Measurements from ENCODE around the gene FOLH1. TPM values are rescaled to one million over a fixed set of nuclear protein-coding genes. Genes with fewer than 3 reads are reported as not detected.
A peak's percentile ranks its signal among the peaks of the same experiment; 100 is the strongest.
"Not testable (repeated sequence)": the region's sequence is repeated elsewhere in the genome, so short reads cannot be mapped to it uniquely, and the experiment has no call there.

The FOLH1 gene
- total RNA-seq: 1 to 10 TPM in 1 of 4 donors, under 1 TPM in 2, not detected in 1; 0.69 to 2.8 (median 0.94) TPM

DNA sequence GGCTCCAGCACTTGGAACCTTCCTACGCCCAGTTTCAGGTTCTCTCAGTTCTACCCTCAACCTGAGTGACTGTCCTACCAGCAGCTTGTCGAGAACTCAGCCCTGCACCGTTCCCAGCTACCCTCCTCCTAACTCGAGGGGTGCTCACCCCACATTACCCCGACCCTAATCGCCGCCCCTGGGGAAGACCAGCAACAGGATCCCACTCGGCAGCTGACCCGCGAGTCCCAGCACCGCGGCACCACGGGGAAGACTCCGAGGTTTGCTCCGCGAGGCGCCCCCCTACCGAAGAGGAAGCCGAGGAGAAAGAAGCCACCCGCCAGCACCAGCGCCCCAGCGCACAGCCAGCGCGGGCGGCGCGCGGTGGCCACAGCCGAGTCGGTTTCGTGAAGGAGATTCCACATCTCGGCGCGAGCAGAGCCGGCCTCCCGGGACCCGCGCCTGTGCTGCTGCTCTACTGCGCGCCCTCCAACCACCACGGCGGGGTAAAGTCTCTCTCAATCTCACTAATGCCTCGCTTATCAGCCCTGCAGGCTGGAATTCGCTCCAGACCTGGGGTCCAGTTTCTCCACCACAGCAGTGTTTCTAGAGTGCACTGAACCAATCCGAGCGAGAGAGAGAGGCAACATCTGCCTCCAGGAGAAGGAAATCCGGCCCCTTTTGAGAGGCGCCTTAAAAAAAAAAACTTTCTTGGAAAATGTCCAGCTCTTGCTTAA lies at the start of gene FOLH1:
TSS of gene FOLH1 (minus strand) at position 597 of the 716 bp plus-strand sequence. CDS start at position 404, 193 bp downstream.
- ATAC-seq: peak; percentile 60
- Histone ChIP-seq H3K27me3 (peaks cover 15% of the 10 kb centered on the region), H3K9me3 (no peaks in the 10 kb centered on the region), H3K4me1 (peaks cover 0 to 14% (median 0%) of the 10 kb centered on the region in 3 donors), H3K27ac (peak within 1 kb of the TSS in 2 of 4 donors; percentile 31 to 68), H3K4me3 (peak within 1 kb of the TSS; percentile 31 to 49), H3K36me3 (no peaks in the 10 kb centered on the region)
- TF ChIP-seq, protein P1, sequence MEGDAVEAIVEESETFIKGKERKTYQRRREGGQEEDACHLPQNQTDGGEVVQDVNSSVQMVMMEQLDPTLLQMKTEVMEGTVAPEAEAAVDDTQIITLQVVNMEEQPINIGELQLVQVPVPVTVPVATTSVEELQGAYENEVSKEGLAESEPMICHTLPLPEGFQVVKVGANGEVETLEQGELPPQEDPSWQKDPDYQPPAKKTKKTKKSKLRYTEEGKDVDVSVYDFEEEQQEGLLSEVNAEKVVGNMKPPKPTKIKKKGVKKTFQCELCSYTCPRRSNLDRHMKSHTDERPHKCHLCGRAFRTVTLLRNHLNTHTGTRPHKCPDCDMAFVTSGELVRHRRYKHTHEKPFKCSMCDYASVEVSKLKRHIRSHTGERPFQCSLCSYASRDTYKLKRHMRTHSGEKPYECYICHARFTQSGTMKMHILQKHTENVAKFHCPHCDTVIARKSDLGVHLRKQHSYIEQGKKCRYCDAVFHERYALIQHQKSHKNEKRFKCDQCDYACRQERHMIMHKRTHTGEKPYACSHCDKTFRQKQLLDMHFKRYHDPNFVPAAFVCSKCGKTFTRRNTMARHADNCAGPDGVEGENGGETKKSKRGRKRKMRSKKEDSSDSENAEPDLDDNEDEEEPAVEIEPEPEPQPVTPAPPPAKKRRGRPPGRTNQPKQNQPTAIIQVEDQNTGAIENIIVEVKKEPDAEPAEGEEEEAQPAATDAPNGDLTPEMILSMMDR (IDR thresholded peaks at IDR 0.05): no peak
- TF ChIP-seq POLR2A (IDR thresholded peaks at IDR 0.05) (no peak), EP300 (IDR thresholded peaks at IDR 0.05) (no peak), POLR2AphosphoS5 (IDR thresholded peaks at IDR 0.05) (no peak)
- WGBS, 2 donors (ENCODE audit: low coverage in 1 of 2): 23 to 40% methylated on average over 4 to 5 of the region's 48 CpGs

DNA sequence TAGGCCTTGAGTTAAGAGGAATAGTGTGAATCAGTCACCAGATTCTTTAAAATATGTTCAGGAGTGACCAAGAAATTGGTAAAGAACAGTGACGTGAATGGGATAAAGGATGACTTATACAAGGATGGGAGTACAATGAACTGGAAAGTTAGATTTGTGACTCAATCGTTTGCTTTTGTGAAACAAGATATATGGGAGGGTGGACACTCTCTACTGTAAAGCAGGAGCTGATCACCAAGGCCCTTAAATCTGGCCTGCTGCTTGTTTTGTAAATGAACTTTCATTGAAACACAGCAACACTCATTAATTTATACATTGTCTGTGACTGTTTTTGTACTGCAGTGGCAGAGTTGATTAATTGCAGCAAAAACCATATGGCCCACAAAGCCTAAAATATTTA lies 46.7 kb upstream of the FOLH1 start:
- WGBS, 2 donors (ENCODE audit: low coverage in 1 of 2): 33 to 36% methylated on average over 2 of the region's 2 CpGs
- not testable (repeated sequence) for H3K36me3 ChIP-seq, H3K4me1 ChIP-seq, H3K4me3 ChIP-seq, H3K9me3 ChIP-seq, H3K27me3 ChIP-seq, H3K27ac ChIP-seq, ATAC-seq

DNA sequence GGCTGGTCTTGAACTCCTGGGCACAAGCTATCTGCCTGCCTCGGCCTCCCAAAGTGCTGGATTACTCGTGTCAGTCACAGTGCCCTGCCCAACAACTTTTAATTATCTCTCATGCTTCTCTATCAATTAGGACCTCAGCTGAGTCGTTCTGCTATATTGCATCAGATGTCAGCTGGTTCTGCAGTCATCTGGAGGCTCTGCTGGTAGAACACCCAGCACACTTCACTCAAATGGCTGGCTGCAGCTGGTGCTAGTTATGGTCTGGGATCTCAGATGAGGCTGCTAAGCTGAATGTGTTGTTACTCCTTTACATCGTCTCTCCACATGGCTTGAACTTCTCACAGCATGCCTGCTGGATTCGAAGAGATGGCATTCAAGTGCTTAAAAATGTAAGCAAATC lies 42.8 kb upstream of the FOLH1 start:
- ATAC-seq: not testable (repeated sequence)

DNA sequence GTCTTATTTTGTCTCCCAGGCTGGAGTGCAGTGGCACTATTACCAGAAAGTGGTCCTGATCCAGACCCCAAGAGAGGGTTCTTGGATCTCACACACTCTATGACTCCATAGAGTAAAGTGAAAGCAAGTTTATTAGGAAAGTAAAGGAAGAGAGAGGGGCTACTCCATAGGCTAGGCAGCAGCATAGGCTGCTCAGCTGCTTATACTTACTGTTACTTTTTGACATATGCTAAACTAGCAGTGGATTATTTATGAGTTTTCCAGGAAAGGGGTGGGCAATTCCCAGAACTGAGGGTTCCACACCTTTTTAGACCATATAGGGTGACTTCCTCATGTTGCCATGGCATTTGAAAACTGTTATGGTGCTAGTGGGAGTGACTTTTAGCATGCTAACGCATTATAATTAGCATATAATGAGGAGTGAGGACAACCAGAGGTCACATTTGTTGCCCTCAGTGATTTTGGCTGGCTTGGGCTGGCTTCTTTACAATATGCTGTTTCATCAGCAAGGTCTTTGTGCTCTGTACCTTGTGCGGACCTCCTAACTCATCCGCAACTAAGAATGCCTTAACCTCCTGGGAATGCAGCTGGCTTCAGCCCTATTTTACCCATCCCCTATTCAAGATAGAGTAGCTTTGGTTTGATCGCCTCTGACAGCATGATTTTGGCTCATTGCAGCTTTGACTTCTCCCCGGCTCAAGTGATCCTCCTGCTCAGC lies 42.2 kb upstream of the FOLH1 start:
- not testable (repeated sequence) for H3K27ac ChIP-seq, H3K27me3 ChIP-seq, ATAC-seq, H3K4me1 ChIP-seq, H3K36me3 ChIP-seq, H3K4me3 ChIP-seq, H3K9me3 ChIP-seq
- WGBS, 2 donors (ENCODE audit: low coverage in 1 of 2): 69 to 79% methylated on average over 3 to 5 of the region's 5 CpGs

More for the DNA sequence above, 42.8 kb upstream of the FOLH1 start:
- H3K4me1 ChIP-seq, H3K27me3 ChIP-seq, H3K9me3 ChIP-seq, H3K4me3 ChIP-seq, H3K36me3 ChIP-seq, H3K27ac ChIP-seq: not testable (repeated sequence)
- 83 to 100% methylated on average over 1 to 2 of the region's 5 CpGs for WGBS, 2 donors (ENCODE audit: low coverage in 1 of 2)

DNA sequence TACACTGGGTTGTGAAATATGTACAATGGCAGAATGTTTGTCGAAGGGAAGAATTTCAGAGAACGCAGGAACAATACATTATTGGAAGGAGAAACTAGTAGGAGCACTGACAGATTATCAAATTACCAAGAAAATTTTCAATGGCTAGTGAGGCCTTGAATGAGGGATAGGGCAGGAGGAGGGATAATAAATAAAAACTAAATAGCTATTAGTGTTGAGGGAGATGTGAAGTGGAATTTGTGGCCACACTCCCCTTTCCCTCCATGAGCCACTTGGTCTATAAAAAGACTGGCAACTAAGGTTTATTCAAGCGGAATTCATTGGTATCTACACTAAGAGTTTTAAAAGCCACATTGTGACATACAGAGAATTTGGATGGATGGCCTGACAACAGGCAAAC lies 41.0 kb upstream of the FOLH1 start:
- H3K4me1 ChIP-seq, H3K27ac ChIP-seq, H3K27me3 ChIP-seq, H3K36me3 ChIP-seq, H3K9me3 ChIP-seq, H3K4me3 ChIP-seq, ATAC-seq: not testable (repeated sequence)
- WGBS, 2 donors (ENCODE audit: low coverage in 1 of 2): 79 to 90% methylated on average over 3 of the region's 3 CpGs

DNA sequence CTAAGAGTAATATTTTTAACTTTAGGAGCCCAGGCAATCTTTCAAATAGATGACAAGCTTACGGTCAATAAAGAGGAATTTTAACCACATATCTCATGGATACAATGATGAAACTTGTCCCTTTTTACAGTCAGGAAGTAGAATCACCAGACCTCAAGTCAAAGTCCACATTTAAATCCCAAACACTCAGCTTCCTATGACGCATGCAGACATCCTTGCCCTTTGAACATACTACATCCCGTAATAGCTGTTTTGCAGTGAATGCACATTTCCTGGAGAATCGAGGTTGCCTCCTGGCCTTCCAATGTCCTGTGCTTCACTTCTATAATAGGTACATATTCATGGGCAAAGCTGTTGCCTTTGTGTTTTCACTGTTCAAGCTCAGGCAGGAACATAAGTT lies 25.3 kb upstream of the FOLH1 start:
- ATAC-seq, H3K36me3 ChIP-seq, H3K27ac ChIP-seq, H3K4me1 ChIP-seq, H3K9me3 ChIP-seq, H3K27me3 ChIP-seq, H3K4me3 ChIP-seq: not testable (repeated sequence)
- WGBS, 2 donors (ENCODE audit: low coverage in 1 of 2): 54 to 69% methylated on average over 4 of the region's 4 CpGs

DNA sequence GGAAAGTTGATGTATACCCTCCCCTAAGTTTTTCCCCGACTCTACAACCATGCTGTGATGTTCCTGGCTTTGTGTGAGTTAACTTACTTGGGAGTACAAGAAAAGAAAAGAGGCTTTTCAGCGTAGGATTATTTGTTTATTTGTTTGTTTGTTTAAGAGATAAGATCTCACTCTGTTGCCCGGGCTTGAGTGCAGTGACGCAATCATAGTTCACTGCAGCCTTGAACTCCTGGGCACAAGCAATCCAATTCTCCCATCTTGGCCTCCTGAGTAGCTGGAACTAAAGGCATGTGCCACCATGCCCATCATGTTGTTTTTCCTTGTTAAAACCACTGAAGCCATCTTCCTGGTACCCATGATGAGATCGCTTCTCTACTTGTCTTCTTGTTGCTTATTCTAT lies 24.6 kb upstream of the FOLH1 start:
- 55 to 69% methylated on average over 5 of the region's 5 CpGs for WGBS, 2 donors (ENCODE audit: low coverage in 1 of 2)
- H3K9me3 ChIP-seq, H3K4me1 ChIP-seq, H3K27ac ChIP-seq, H3K27me3 ChIP-seq, H3K4me3 ChIP-seq, H3K36me3 ChIP-seq, ATAC-seq: not testable (repeated sequence)

DNA sequence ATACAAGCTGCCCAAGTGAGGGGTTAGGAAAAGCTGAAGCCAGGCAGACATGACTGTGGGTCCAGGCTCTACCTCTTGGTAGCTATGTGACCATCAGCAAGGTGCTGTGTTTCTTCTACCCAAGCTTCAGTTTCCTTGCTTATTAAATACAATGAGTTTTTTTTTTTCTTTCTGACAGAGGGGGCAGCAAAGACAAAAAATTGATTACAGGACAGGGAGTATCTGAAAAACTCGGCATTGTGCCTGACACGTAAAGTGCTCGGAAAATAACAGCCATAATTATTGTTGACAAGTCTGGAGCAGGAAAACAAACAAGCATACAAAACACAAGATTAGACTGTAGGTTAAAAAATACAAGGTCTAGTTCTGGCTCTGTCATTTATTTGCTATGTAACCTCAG lies 23.3 kb upstream of the FOLH1 start:
- not testable (repeated sequence) for H3K36me3 ChIP-seq, H3K27me3 ChIP-seq, H3K4me1 ChIP-seq, H3K27ac ChIP-seq, H3K4me3 ChIP-seq, H3K9me3 ChIP-seq, ATAC-seq
- 0 to 49% methylated on average over 1 to 3 of the region's 3 CpGs for WGBS, 2 donors (ENCODE audit: low coverage in 1 of 2)

DNA sequence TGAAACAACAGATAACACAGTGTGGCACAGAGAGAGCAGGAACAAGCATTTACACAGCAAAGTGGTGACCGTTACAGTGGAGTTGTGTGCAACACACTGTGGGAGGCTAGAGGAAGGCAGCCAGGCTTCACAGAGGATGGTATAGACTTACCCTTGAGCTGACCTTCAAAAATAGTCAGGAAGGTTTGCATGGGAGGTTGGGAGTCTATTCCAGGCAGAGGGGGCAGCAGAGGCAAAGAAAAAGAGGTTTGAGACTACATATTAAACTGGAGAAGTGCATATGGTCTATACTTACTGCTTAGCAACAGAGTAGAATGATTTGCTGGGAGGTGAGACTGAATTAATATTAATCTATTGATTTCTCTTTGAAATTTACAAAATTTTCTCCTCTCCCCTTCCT lies 22.1 kb upstream of the FOLH1 start:
- H3K27me3 ChIP-seq, H3K36me3 ChIP-seq, H3K27ac ChIP-seq, H3K4me3 ChIP-seq, H3K4me1 ChIP-seq, H3K9me3 ChIP-seq, ATAC-seq: not testable (repeated sequence)
- 71% methylated on average over 1 of the region's 1 CpG; no CpG with 5 or more reads in 1 of the 2 donors for WGBS, 2 donors (ENCODE audit: low coverage in 1 of 2)

DNA sequence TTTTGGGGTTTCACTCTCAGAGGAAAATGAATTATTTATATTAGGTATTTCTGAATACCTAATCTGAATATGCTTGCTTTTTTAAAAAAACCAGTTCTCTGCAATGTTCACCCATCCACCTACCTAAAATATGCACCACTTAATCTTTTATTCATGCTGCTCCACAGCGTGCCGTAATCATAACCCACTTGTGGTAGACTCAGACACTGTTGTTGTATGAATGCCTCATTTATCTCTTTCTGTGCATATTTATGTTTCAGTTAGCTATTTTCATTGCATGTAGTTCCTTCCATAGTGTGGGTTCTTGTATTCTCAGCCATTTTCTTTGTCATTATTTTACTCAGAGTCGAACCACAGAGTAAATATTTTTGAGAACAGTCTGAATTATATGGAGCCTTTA lies 21.6 kb upstream of the FOLH1 start:
- 45 to 57% methylated on average over 3 of the region's 3 CpGs for WGBS, 2 donors (ENCODE audit: low coverage in 1 of 2)
- not testable (repeated sequence) for ATAC-seq, H3K27me3 ChIP-seq, H3K9me3 ChIP-seq, H3K27ac ChIP-seq, H3K36me3 ChIP-seq, H3K4me1 ChIP-seq, H3K4me3 ChIP-seq
